DND-41 (cell line): ENCODE data around the gene TNFSF9.

Experiments used
- ATAC-seq: fragments of 200-7000 bp; cut with Tn5 transposase; 3 replicates; pipeline ENCODE4 v1.9.1; 2021; ENCODE audit warnings: low read depth; ENCODE audit not compliant: insufficient read depth
- DNase-seq: peaks from one replicate; pipeline ENCODE4 v3.0.0-alpha.2; 2020
- H2AFZ ChIP-seq: 2 replicates; pipeline ENCODE4 v1.6.0; 2012; ENCODE audit warnings: low read depth, low read length
- H3K27ac ChIP-seq: 2 replicates; pipeline ENCODE4 v1.5.1; 2012; ENCODE audit warnings: low read length, inconsistent platforms
- H3K27me3 ChIP-seq: fragments of 200-600 bp; sonication (generic); 2 replicates; pipeline ENCODE4 v1.6.0; 2012; ENCODE audit warnings: low read length, mild to moderate bottlenecking, inconsistent platforms; ENCODE audit not compliant: insufficient read depth, poor library complexity
- H3K36me3 ChIP-seq: 2 replicates; pipeline ENCODE4 v1.5.1; 2012; ENCODE audit warnings: low read length, inconsistent platforms; ENCODE audit not compliant: insufficient read depth
- H3K4me1 ChIP-seq: 2 replicates; pipeline ENCODE4 v1.5.1; 2012; ENCODE audit warnings: mild to moderate bottlenecking, low read length; ENCODE audit not compliant: insufficient read depth
- H3K4me2 ChIP-seq: 2 replicates; pipeline ENCODE4 v1.6.0; 2012; ENCODE audit warnings: mild to moderate bottlenecking, moderate library complexity, low read length, inconsistent platforms; ENCODE audit not compliant: insufficient read depth
- H3K4me3 ChIP-seq, 2 experiments: fragments of 200-600 bp in 1 of 2; shearing (Covaris generic) in 1 of 2; 2 replicates each; pipeline ENCODE4 v1.5.1; 2012 to 2016; ENCODE audit warnings: inconsistent platforms in 2 of 2, low read length in 2 of 2, mild to moderate bottlenecking in 2 of 2, low read depth in 1 of 2, moderate library complexity in 1 of 2
- H3K79me2 ChIP-seq: 2 replicates; pipeline ENCODE4 v1.6.0; 2012; ENCODE audit warnings: low read length, inconsistent platforms; ENCODE audit not compliant: insufficient read depth
- H3K9ac ChIP-seq: 2 replicates; pipeline ENCODE4 v1.6.0; 2012; ENCODE audit warnings: low read depth, mild to moderate bottlenecking, inconsistent platforms, low read length, moderate library complexity
- H3K9me3 ChIP-seq: 2 replicates; pipeline ENCODE4 v1.5.1; 2012; ENCODE audit warnings: low read length, moderate library complexity, mild to moderate bottlenecking, inconsistent platforms; ENCODE audit not compliant: insufficient read depth, severe bottlenecking
- H4K20me1 ChIP-seq: 2 replicates; pipeline ENCODE4 v1.6.0; 2012; ENCODE audit warnings: low read length; ENCODE audit not compliant: insufficient read depth
- CTCF ChIP-seq: IDR thresholded peaks from 2 replicates; pipeline ENCODE4 v1.5.1; 2012; ENCODE audit warnings: borderline replicate concordance, low read length, moderate library complexity, mild to moderate bottlenecking; ENCODE audit not compliant: poor library complexity, severe bottlenecking; ENCODE audit errors: extremely low read depth
- EZH2 ChIP-seq: IDR thresholded peaks from 3 replicates; pipeline ENCODE4 v1.6.1; 2012; ENCODE audit warnings: borderline replicate concordance, low read depth, mild to moderate bottlenecking, moderate library complexity, low read length, inconsistent platforms; ENCODE audit not compliant: severe bottlenecking

TNFSF9 gene

GRCh38 chr19:6499052-6499790 lies 31.6 kb upstream of the TNFSF9 start:
- Histone ChIP-seq H3K9me3 (no peaks in the 10 kb centered on the region), H3K4me2 (no peak overlapping the region), H3K79me2 (no peaks in the 10 kb centered on the region), H3K4me3 (no peak overlapping the region), H3K36me3 (no peaks in the 10 kb centered on the region), H3K27ac (no peak overlapping the region), H3K4me1 (peaks cover 3% of the 10 kb centered on the region), H4K20me1 (no peaks in the 10 kb centered on the region), H3K27me3 (peaks cover 13% of the 10 kb centered on the region), H3K9ac (no peak overlapping the region), H2AFZ (no peak overlapping the region)
- TF ChIP-seq EZH2 (no peak), CTCF (no peak)
- DNase-seq (no peak), ATAC-seq (no peak)

- no peak for TF ChIP-seq CTCF
- TF ChIP-seq EZH2, result no peak
Observed at GRCh38 chr19:6500837-6501739, 29.7 kb upstream of the TNFSF9 start.

GRCh38 chr19:6501740-6502648 lies 28.8 kb upstream of the TNFSF9 start, which contains the start of gene TUBB4A:
TSS of gene TUBB4A (minus strand) at chr19:6502309. CDS start at chr19:6502212, 97 bp downstream.
- H2AFZ ChIP-seq, result no peak within 1 kb of the TSS; the same call in 1 of the 2 replicates
- H4K20me1 ChIP-seq, result no peaks in the 10 kb centered on the region
- H3K27ac ChIP-seq, result no peak within 1 kb of the TSS
- H3K4me3 ChIP-seq, result no peak within 1 kb of the TSS
- peak; percentile 63; the same call in 2 of the 3 replicates for ATAC-seq
- peaks cover 13% of the 10 kb centered on the region for H3K27me3 ChIP-seq
- no peaks in the 10 kb centered on the region for H3K79me2 ChIP-seq
- peak; percentile 28 for DNase-seq
- no peaks in the 10 kb centered on the region for H3K36me3 ChIP-seq
- peaks cover 3% of the 10 kb centered on the region for H3K4me1 ChIP-seq
- no peak within 1 kb of the TSS for H3K9ac ChIP-seq
- no peaks in the 10 kb centered on the region for H3K9me3 ChIP-seq
- TF ChIP-seq CTCF (no peak), EZH2 (no peak)
- peak within 1 kb of the TSS; percentile 50 for H3K4me2 ChIP-seq

More at GRCh38 chr19:6500837-6501739, 29.7 kb upstream of the TNFSF9 start:
- ATAC-seq (no peak), DNase-seq (no peak)
- no peak overlapping the region for H3K27ac ChIP-seq
- H3K4me1 ChIP-seq, result peaks cover 3% of the 10 kb centered on the region
- H2AFZ ChIP-seq, result no peak overlapping the region
- peaks cover 13% of the 10 kb centered on the region for H3K27me3 ChIP-seq
- H3K9ac ChIP-seq, result no peak overlapping the region
- H3K36me3 ChIP-seq, result no peaks in the 10 kb centered on the region
- no peak overlapping the region for H3K4me2 ChIP-seq
- H3K79me2 ChIP-seq, result no peaks in the 10 kb centered on the region
- H4K20me1 ChIP-seq, result no peaks in the 10 kb centered on the region
- no peak overlapping the region for H3K4me3 ChIP-seq
- no peaks in the 10 kb centered on the region for H3K9me3 ChIP-seq
